ENCODE results near the gene DGKG. TPM values are rescaled to one million over a fixed set of nuclear protein-coding genes. Genes with fewer than 3 reads are reported as not detected.
A peak's percentile ranks its signal among the peaks of the same experiment; 100 is the strongest.

The DGKG gene
- total RNA-seq, 2 experiments from 2014 or later: 0.14 to 0.58 TPM

- H3K27me3 Mint-ChIP-seq: peaks cover 37% of the 10 kb centered on the region
- no peak overlapping the region for H3K27ac Mint-ChIP-seq
- H3K36me3 Mint-ChIP-seq: no peaks in the 10 kb centered on the region
- H3K9me3 Mint-ChIP-seq: no peaks in the 10 kb centered on the region
- no peak overlapping the region for H3K4me3 Mint-ChIP-seq
- DNase-seq: no peak
- peaks cover 2% of the 10 kb centered on the region for H3K4me1 Mint-ChIP-seq
Measured at GRCh38 chr3:186226482-186226881, 135.6 kb downstream of the DGKG start.

GRCh38 chr3:186225603-186226002 lies 136.4 kb downstream of the DGKG start:
- Mint-ChIP-seq H3K27ac (no peak overlapping the region), H3K4me1 (peaks cover 2% of the 10 kb centered on the region), H3K9me3 (no peaks in the 10 kb centered on the region), H3K27me3 (peaks cover 34% of the 10 kb centered on the region), H3K36me3 (no peaks in the 10 kb centered on the region), H3K4me3 (no peak overlapping the region)
- no peak for DNase-seq

GRCh38 chr3:186224041-186224610 lies 137.9 kb downstream of the DGKG start:
- H3K27ac Mint-ChIP-seq: no peak overlapping the region
- peaks cover 2% of the 10 kb centered on the region for H3K4me1 Mint-ChIP-seq
- no peak overlapping the region for H3K4me3 Mint-ChIP-seq
- DNase-seq: no peak
- no peaks in the 10 kb centered on the region for H3K9me3 Mint-ChIP-seq
- H3K27me3 Mint-ChIP-seq: peaks cover 38% of the 10 kb centered on the region
- H3K36me3 Mint-ChIP-seq: no peaks in the 10 kb centered on the region

- Mint-ChIP-seq H3K27me3 (peaks cover 34% of the 10 kb centered on the region), H3K4me3 (no peak overlapping the region), H3K4me1 (peaks cover 2% of the 10 kb centered on the region), H3K9me3 (no peaks in the 10 kb centered on the region), H3K36me3 (no peaks in the 10 kb centered on the region), H3K27ac (no peak overlapping the region)
- no peak for DNase-seq
Measured at GRCh38 chr3:186223476-186223875, 138.6 kb downstream of the DGKG start.

- H3K27ac Mint-ChIP-seq: no peak overlapping the region
- H3K27me3 Mint-ChIP-seq: peaks cover 30% of the 10 kb centered on the region
- H3K9me3 Mint-ChIP-seq: no peaks in the 10 kb centered on the region
- H3K4me1 Mint-ChIP-seq: peaks cover 13% of the 10 kb centered on the region
- DNase-seq: no peak
- H3K4me3 Mint-ChIP-seq: no peak overlapping the region
- no peaks in the 10 kb centered on the region for H3K36me3 Mint-ChIP-seq
Measured at GRCh38 chr3:186221760-186222378, 140.2 kb downstream of the DGKG start.

- Mint-ChIP-seq H3K27me3 (peaks cover 24% of the 10 kb centered on the region), H3K4me1 (peaks cover 13% of the 10 kb centered on the region), H3K27ac (no peak overlapping the region), H3K36me3 (no peaks in the 10 kb centered on the region), H3K9me3 (no peaks in the 10 kb centered on the region), H3K4me3 (no peak overlapping the region)
- no peak for DNase-seq
Measured at GRCh38 chr3:186220911-186221645, 141.0 kb downstream of the DGKG start.

GRCh38 chr3:186220365-186220764 lies 141.7 kb downstream of the DGKG start:
- H3K27me3 Mint-ChIP-seq: peaks cover 17% of the 10 kb centered on the region
- H3K4me3 Mint-ChIP-seq: no peak overlapping the region
- no peak overlapping the region for H3K27ac Mint-ChIP-seq
- H3K9me3 Mint-ChIP-seq: no peaks in the 10 kb centered on the region
- no peaks in the 10 kb centered on the region for H3K36me3 Mint-ChIP-seq
- DNase-seq: peak; percentile 9
- H3K4me1 Mint-ChIP-seq: peaks cover 11% of the 10 kb centered on the region

GRCh38 chr3:186219211-186219638 lies 142.8 kb downstream of the DGKG start:
- Mint-ChIP-seq H3K4me3 (no peak overlapping the region), H3K27me3 (peaks cover 21% of the 10 kb centered on the region), H3K36me3 (no peaks in the 10 kb centered on the region), H3K4me1 (peaks cover 11% of the 10 kb centered on the region), H3K9me3 (no peaks in the 10 kb centered on the region), H3K27ac (no peak overlapping the region)
- DNase-seq: no peak

- peaks cover 11% of the 10 kb centered on the region for H3K4me1 Mint-ChIP-seq
- no peak overlapping the region for H3K4me3 Mint-ChIP-seq
- H3K27ac Mint-ChIP-seq: no peak overlapping the region
- H3K36me3 Mint-ChIP-seq: no peaks in the 10 kb centered on the region
- peaks cover 13% of the 10 kb centered on the region for H3K27me3 Mint-ChIP-seq
- no peaks in the 10 kb centered on the region for H3K9me3 Mint-ChIP-seq
- no peak for DNase-seq
Measured at GRCh38 chr3:186218421-186218820, 143.6 kb downstream of the DGKG start.

- no peaks in the 10 kb centered on the region for H3K36me3 Mint-ChIP-seq
- DNase-seq: peak; percentile 33
Measured at GRCh38 chr3:186217820-186218164, 144.2 kb downstream of the DGKG start.

GRCh38 chr3:186216900-186217819 lies 144.9 kb downstream of the DGKG start:
- Mint-ChIP-seq H3K4me3 (no peak overlapping the region), H3K4me1 (peaks cover 11% of the 10 kb centered on the region), H3K27me3 (peaks cover 10% of the 10 kb centered on the region), H3K36me3 (no peaks in the 10 kb centered on the region), H3K9me3 (no peaks in the 10 kb centered on the region), H3K27ac (no peak overlapping the region)
- DNase-seq: no peak

More at GRCh38 chr3:186217820-186218164, 144.2 kb downstream of the DGKG start:
- no peak overlapping the region for H3K4me3 Mint-ChIP-seq
- no peaks in the 10 kb centered on the region for H3K9me3 Mint-ChIP-seq
- H3K27ac Mint-ChIP-seq: no peak overlapping the region
- H3K27me3 Mint-ChIP-seq: peaks cover 10% of the 10 kb centered on the region
- H3K4me1 Mint-ChIP-seq: peaks cover 11% of the 10 kb centered on the region

GRCh38 chr3:186214670-186215069 lies 147.4 kb downstream of the DGKG start:
- H3K27me3 Mint-ChIP-seq: peaks cover 11% of the 10 kb centered on the region
- no peaks in the 10 kb centered on the region for H3K36me3 Mint-ChIP-seq
- H3K4me1 Mint-ChIP-seq: peaks cover 13% of the 10 kb centered on the region
- H3K9me3 Mint-ChIP-seq: no peaks in the 10 kb centered on the region
- DNase-seq: no peak
- H3K4me3 Mint-ChIP-seq: no peak overlapping the region
- no peak overlapping the region for H3K27ac Mint-ChIP-seq

- Mint-ChIP-seq H3K36me3 (no peaks in the 10 kb centered on the region), H3K27ac (no peak overlapping the region), H3K4me1 (peaks cover 14% of the 10 kb centered on the region), H3K9me3 (no peaks in the 10 kb centered on the region), H3K27me3 (peaks cover 9% of the 10 kb centered on the region), H3K4me3 (no peak overlapping the region)
- DNase-seq: no peak
Measured at GRCh38 chr3:186213946-186214345, 148.1 kb downstream of the DGKG start.

- Mint-ChIP-seq H3K4me3 (no peak overlapping the region), H3K27me3 (peaks cover 9% of the 10 kb centered on the region), H3K36me3 (no peaks in the 10 kb centered on the region), H3K27ac (no peak overlapping the region), H3K9me3 (no peaks in the 10 kb centered on the region), H3K4me1 (peaks cover 10% of the 10 kb centered on the region)
- no peak for DNase-seq
Measured at GRCh38 chr3:186212611-186213010, 149.4 kb downstream of the DGKG start.
